ENCODE measurements around the gene DOK4.

DNA sequence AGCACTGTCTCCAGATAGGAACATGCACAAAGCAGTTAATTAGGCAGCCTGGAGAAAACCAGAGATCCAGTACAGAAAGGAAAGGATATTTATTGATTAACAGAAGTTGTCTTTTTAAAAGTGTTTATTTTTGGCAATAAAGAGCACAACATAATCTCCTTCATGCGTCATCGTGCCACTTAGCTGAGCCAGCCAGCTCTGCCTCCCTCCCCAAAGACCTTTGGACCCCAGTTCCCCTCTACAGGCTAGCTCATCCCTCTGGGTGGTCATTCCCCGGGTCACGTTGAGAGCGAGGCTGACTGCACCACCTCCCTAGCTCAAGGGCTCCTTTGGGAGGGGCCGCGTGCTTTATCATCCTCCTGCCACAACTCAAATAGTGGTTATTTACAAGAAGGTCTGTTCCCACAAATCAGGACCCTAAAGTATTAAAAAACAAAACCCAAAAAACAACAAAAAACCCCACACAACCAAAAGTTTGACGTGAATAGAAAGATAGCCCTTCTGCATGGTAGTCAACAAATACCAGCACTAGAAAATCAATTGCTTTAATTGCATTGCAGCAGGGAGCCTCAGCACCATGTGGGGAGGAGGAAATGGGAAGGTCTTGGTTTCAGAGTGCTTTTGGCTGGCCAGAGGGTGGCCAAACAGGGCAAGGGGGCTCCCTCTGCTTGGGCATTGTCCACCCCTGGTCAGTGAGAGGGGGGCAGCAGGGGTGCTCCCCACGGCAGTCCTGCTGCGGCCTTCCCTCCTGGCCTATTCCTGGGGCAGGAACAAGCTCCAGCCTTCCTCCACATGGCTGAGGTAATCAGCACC lies 14.2 kb downstream of the DOK4 start:
- no peak for TF ChIP-seq CTCF (IDR thresholded peaks at IDR 0.05)
- no peak for TF ChIP-seq POLR2A (IDR thresholded peaks at IDR 0.05)

All from tibial nerve (tissue), 3 donors.